Raji (cell line): ENCODE data around the gene JAM3.

Experiments used
- POLR2A ChIP-seq: IDR thresholded peaks from 2 replicates; pipeline ENCODE4 v1.6.1; 2011; ENCODE audit warnings: low read depth, low read length, control low read depth; ENCODE audit not compliant: insufficient read depth

The JAM3 gene

DNA sequence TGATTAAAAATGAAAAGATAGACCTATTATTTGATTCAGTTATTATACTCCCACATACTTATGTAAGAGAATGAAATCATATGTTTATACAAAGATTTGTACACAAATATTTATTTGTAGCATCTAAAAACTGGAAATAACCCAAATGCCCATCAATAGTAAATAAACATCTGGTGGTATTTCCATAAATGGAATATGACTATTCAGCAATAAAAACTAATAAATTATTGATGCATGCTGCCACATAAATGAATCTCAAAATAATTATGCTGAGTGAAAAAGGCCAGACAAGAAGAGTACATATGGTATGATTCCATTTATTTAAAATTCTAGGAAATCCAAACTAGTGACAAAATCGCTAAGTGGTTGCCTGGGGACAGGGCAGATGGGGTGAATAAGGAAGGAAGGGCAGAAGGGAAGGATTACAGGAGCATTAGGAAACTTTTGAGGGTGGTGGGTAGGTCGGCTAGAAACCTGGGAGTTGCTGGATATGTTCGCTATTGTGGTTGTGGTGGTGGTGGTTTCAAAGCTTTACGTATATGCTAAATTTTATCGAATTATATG lies 41.5 kb downstream of the JAM3 start:
- TF ChIP-seq POLR2A: no peak

GRCh38 chr11:134116210-134116609 lies 47.3 kb downstream of the JAM3 start:
- TF ChIP-seq POLR2A: no peak

- TF ChIP-seq POLR2A: no peak
Observed at GRCh38 chr11:134118006-134118405, 49.1 kb downstream of the JAM3 start.

DNA sequence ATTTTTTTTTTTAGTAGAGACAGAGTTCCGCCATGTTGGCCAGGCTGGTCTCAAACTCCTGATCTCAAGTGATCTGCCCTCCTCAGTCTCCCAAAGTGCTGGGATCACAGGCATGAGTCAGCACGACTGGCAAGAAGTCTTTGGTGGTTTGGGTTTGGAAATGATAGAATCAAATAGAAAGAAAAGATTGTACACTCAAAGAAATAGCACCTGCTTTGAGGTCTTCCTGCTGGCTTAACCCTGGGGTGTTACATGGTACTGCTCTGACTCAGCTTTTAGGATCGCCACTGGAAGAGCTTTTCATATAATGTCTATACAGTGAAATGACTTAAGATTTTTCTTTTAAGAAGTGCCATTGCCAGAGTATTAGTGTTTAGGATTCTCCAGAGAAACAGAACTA lies 50.2 kb downstream of the JAM3 start:
- TF ChIP-seq POLR2A: no peak

- TF ChIP-seq POLR2A: no peak
Observed at GRCh38 chr11:134120143-134120850, 51.4 kb downstream of the JAM3 start.

- TF ChIP-seq POLR2A: no peak
Observed at GRCh38 chr11:134120921-134121526, 52.2 kb downstream of the JAM3 start.

DNA sequence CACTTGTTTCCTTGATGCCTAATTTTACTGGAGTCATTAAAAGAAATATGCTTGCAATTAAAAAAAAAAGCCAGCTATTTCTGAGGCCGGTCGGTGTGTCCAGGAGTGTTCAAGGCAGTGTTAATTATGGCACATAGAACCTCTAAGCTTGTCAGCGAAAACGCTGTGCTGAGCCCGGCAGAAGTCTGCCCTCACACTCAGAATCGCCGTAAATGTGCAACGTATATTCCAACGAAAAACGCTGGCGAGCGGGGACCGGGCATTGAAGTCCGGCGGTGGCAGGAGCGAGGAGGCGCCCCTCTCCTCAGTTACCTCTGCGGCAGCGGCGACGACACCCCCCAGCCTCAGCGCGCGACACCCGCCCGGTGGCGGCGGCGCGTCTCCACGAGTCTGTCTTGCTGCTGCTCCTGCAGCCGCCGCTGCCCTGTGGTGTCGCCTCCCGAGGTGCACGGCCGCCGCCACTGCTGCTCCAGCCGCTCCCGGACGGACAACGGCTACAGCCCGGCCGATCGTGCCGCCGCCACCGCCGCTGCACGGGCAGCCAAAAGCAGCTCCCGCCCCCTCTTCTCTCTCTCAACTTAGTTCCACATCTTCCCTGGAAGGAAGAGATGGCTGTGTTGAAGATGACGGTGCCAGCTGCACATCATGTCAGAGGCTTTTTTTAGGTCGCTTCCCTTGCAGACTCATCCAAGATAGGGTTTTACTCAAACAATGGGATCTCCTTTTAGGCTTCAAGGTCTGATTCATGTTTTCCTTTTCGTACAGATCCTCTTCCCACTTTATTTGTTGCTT lies 56.0 kb downstream of the JAM3 start:
- no peak for TF ChIP-seq POLR2A

DNA sequence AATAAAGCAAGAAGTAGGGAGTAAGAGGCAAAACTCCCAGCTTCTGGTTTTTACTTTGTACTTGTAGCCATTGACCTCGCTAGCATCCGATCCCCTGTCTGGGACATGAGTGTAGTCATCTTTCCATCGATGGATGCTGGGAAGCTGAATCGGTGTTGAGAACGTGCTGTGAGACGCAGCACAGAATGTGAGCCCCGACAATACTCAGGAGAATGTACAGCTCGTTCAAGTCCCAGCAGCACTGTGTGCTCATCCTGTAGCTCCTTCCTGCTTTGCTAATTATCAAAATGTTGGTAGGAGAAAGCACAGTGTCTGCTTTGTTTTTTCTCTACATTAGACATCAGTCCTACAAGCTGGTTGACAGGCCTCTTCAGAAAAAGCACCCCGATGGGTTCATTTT lies 56.6 kb downstream of the JAM3 start:
- no peak for TF ChIP-seq POLR2A

DNA sequence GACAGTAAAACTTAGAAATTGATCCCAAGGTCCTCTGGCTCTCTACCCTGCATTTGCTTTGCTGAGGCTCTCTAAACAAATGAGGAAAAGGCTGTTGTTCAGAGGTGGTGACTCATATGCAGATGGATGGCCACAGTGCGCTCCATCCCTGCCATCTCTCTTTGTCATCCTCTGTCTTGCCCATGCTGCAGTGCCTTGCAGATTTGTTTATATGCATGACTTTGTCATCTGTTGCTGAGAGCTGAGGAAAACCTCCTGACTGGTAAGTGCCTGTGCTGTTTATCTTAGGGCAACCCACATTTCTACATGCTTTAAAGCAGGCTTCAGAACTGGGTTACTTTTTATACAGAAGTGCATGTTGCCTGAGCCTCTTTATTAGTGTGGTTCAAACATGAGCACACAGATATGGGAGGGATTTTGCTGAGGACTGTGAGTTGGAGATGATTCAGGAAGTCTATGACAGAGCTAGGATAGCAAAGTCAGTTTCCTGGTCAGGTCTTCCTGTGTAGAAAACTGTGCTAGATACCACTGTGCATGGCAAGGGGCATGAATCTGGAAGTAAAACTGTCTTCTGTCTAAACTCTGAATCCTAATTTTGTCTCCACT lies 57.4 kb downstream of the JAM3 start:
- no peak for TF ChIP-seq POLR2A

DNA sequence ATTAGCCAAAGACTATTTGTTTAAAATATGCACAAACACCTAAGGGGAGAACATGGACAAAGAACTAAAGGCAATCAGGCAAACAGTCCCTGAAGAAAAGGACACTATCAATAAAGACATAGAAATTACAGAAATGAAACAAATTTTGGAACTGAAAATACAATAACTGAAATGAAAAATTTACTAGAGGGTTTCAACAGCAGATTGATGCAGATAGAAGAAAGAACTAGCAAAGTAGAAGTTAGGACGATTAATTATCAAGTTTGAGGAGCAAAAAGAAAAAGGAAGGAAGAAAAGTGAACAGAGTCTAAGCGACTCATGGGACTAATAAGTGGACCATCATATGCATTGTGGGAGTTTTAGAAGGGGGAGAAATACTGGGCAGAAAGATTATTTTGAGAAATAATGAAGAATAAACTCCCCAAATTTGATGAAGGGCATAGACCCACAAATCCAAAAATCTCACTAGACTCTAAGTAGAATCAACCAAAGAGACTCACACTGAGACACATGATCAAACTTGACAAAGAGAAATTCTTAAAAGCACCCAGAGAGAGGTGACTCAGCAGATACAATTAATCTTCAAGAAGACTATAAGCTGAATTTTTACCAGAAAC lies 62.9 kb downstream of the JAM3 start:
- TF ChIP-seq POLR2A: no peak

DNA sequence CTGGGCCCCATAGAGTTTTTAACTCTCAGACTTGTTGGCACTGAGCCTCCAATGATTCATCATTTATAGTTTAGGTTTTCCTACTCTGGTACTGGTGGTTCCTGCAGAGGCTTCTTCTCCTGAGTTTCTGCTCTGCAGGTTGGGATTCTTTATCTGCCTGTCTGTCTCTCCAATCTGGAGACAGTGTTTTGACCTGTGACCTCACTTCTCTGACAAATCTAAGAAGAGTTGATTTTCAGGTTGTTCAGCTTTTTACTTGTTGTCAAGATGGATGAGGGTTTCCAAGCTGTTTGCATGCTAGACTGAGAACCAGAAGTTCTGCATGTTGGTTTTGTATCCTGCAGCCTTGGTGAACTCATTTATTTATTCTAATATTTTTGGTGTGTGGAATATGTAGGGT lies 63.9 kb downstream of the JAM3 start:
- TF ChIP-seq POLR2A: no peak

DNA sequence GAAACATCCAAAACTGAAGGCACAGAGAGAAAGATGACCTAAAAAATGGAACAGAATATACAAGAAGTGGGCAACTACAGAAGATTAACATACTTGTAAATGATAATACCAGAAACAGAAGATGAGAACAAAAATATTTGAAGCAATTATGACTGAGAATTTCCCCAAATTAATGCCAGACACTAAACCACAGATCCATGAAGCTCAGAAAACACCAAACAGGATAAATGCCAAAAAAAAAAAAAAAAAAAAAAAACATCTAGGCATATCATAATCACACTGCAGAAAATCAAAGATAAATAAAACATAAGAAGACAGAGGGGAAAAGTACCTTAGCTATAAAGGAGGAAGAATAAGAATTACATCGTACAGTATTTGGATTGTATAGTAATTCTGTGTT lies 65.3 kb downstream of the JAM3 start:
- no peak for TF ChIP-seq POLR2A

GRCh38 chr11:134138376-134138775 lies 69.5 kb downstream of the JAM3 start:
- no peak for TF ChIP-seq POLR2A

- TF ChIP-seq POLR2A: no peak
Observed at GRCh38 chr11:134139303-134139872, 70.5 kb downstream of the JAM3 start.
